GM19193 (cell line): ENCODE data around the gene KLHL6.

ENCODE experiments used
- POLR2A ChIP-seq: IDR thresholded peaks from 4 replicates; pipeline ENCODE4 v1.6.1; 2011; ENCODE audit not compliant: insufficient read depth, insufficient read length; ENCODE audit errors: extremely low read depth

KLHL6 gene

GRCh38 chr3:183503746-183504145, 51.8 kb downstream of the KLHL6 start:
- no peak for TF ChIP-seq POLR2A

GRCh38 chr3:183502237-183503181, 53.0 kb downstream of the KLHL6 start:
- TF ChIP-seq POLR2A: no peak

DNA sequence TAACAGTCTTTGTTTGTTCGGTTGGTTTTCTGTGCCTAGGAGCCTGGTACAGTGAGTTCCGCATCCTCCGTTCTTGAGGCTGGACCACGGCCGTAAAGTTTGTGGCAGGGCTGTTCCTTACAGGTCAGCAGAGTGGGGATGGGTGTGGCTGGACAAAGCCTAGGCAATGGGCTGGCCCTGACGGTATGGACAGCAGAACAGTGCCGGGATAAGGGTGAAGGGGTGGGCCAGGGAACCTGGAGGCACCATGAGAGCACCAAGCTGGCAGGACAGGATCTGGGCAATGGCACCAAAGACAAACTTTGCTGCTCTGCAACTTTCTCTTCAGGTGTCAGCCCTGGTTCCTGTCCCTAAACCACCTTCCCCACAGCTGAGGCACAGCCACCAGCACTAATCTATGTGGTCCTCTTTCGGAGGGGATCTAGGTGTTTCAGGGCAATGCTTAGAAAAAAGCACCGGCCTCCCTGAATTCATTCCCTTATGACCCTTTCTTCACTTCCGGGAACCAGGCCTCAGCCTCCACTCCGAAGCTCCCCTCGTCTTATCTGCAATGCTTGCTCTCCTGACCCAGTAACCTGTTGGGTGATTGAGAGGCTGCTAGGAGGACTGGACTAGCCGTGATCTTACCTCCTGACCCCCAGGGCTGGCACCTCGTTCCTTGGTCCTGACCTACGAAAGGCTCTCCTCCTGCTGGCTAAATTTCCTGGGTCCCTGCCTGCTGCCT, 54.4 kb downstream of the KLHL6 start:
- TF ChIP-seq POLR2A: no peak

DNA sequence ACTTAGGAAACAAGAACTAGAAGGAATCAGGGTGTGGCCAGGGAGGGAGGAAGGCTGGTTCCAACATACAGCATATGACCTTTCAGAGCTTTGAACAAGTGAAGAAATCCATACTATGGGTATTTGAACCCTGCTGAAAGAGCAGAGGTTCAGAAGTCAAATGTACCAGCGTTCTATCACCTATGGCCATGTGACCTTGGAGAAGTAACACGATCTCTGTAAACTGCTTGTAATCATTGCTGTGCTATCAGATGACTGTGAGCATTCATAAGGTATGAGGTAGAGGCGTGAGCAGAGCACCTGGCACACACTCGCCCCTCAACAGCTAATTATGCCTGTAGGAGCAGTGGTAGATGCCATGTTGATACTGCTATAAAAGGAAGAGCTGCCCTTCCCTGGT, 55.2 kb downstream of the KLHL6 start:
- TF ChIP-seq POLR2A: no peak

DNA sequence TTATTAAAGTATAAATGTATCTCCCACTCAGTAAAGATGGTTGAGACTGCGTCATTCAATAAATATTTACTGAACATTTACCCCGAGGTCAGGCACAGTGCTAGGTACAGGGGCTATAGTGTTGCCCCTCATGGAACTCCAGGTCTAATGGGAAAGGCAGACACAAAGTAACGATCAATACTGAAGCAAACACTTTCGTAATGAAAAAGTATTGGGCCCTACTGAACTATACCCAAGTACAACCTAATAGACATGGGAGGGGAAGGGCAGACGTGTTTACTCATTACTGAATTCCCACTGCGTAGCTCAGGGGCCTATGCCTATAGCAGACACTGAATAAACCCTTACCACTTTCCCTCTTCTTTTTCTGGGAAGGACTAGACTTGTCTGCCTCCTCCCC, 56.9 kb downstream of the KLHL6 start:
- no peak for TF ChIP-seq POLR2A

DNA sequence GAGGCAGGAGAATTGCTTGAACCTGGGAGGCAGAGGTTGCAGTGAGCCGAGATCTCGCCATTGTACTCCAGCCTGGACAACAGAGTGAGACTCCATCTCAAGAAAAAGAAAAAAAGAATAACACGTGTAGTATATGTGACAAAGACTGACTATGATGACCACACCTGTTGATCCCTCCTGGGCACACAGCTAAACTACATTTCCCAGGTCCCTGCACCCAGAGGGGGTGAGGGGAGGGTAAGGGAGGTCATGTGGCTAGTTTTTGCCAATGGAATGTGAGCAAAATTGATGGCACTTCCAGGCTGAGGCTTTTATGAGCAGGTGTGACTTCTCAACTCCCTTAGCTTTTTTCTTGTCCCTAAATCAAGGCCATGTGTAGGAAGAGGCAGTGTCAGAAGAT, 58.2 kb downstream of the KLHL6 start:
- no peak for TF ChIP-seq POLR2A

DNA sequence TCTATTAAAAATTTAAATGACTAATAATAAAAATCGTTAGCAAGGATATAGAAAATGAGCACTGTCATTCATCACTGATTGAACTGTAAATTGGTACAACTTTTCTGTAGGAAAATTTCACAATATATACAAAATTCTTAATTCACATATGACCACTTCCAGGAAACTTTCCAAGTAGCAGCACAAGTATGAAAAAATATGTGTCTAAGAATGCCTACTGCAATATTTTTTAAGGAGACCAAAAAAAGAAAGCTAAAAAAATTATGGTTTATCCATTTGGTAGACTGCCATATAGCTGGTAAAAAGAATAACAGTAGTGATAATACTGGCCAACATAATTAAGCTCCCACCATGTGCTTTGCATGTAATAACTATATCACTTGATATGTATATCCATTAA, 59.2 kb downstream of the KLHL6 start:
- no peak for TF ChIP-seq POLR2A

DNA sequence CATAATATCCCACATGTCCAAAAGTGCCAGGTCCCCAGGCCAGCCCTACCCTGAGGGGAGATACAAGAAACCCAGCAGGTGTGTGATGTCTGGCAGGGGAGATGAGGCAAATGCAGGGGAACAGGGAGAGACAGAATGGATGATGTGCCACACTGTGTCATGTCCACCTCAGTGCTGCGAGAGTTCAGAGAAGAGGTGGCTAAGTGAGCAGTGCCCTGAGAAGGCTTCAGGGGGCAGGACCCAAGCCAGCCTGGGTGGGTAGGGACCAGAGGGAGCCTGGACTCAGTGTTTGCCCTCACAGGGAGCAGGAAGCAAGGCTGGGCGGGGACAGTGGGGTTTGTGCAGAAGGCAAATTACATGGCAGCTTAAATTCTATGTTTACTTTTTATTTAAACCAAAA, 61.2 kb downstream of the KLHL6 start:
- no peak for TF ChIP-seq POLR2A

DNA sequence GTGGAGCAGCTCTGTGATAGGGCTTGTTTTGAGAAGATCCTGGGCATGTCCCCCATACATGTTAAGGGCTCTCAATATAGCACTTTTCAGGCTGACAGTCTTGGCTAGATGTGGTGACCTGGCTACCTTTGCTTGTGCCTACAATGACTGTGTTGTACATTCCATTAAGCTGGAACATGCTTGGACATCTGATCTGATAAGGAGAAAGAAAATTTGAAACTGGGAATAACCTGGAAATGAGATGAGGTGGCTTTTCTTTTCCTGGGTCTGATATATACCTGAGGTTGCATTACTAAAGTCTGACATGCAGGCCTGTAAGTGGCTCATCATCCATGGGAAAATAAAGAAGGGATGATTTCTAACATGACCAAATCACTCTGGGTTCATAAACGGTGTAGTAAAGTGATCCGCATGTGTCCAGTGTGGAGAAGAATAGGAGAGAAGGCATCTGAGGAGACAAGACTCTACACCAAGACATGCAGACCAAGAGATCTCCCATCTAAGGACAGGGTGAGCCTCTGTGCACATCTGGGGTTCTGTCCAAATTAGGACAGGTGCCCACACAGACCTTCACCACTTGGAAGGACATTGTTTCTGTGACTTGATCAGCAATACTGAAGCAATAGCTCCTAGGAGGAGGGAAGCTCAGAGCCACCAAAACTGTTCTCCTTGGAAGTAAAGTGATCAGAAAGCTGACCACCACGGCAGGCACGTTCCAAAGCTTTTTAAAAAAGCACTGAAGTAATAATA, 62.0 kb downstream of the KLHL6 start:
- no peak for TF ChIP-seq POLR2A

DNA sequence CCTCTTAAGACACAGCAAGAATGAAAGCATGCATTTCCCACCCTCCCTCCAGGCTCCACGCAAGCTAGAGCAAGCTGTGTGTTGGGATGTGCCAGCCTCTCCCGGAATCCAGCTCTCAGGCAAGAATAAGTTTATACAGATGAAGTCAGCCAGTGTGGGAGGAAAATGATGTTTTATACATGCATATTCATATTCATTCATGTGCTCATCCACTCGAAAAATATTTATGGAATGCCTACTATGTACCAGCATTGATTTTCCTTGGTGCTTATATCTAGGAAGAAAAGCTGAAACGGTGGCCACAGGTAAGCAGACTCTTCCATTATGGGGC, 62.7 kb downstream of the KLHL6 start:
- TF ChIP-seq POLR2A: no peak

DNA sequence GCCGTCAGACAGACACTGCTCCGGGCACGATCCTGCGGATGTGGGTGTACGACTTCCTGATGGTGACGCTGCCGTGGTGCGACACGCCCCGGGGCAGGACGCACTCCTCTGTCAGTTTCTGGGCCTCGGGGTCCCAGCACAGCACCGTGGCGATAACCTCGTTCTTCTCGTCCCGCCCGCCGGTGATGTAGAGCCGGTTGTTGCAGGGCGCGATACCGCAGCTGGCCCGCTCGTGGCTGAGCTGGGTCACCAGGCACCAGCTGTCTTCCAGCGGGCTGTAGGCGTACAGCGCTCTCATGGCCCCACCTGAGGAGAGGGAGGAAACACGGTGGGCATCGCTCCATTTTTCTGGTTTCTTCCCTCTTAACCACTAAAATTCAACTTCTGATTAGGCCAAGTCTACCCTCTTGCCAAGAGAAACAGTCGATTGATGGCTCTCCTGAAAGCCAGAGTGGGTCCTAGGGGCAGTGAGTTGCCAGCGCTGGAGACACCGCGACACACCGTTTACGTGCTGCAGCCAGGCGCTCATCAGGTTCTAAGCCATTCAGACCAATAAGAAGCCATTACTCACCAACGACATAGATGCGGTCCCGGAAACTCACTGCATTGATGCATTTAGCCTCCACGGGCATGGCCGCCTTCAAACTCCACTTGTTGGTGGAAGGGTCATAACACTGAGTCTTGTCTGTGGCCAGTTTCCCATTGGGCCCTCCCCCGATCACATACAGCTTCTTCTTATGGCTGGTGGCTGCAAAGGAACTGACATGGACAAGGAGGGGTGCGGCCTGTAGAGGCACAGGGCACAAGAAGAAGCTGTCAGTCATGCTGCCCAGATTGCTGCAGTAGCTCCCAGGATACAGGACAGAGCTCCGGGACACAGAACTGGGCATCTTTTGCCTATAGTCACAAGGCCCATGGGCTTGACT, 63.3 kb downstream of the KLHL6 start:
- no peak for TF ChIP-seq POLR2A

- no peak for TF ChIP-seq POLR2A
Measured at GRCh38 chr3:183491109-183491922, 64.2 kb downstream of the KLHL6 start.

DNA sequence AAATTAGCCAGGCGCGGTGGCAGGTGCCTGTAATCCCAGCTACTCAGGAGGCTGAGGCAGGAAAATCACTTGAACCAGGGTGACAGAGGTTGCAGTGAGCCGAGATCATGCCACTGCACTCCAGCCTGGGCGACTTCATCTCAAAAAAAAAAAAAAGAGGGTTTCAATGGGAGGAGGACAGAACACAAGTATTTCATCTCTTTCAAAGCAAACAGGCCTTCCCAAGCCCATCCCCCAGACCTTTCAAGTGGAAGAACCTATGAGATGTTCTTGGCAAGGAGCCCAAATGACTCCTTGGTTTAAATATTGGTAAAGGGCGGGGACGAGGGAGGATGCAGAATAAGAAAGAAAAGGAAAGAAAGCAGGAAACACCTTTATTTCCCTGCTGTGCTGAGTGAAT, 64.9 kb downstream of the KLHL6 start:
- no peak for TF ChIP-seq POLR2A

GRCh38 chr3:183490211-183490601, 65.3 kb downstream of the KLHL6 start:
- TF ChIP-seq POLR2A: no peak

GRCh38 chr3:183489455-183490210, 65.9 kb downstream of the KLHL6 start:
- no peak for TF ChIP-seq POLR2A
